Pancreas (tissue), 10 donors: ENCODE measurements around the gene MSI1. TPM values are rescaled to one million over a fixed set of nuclear protein-coding genes. Genes with fewer than 3 reads are reported as not detected.

Experiments used
- ATAC-seq, 4 donors: fragments of 200-7000 bp; cut with Tn5 transposase; one replicate each; pipeline versions ENCODE4 v1.8.0 to v1.9.1; 2020; ENCODE audit warnings: mild to moderate bottlenecking in 4 of 4, moderate library complexity in 4 of 4
- DNase-seq, 6 donors: peaks; one replicate each; pipeline ENCODE4 v3.0.0-alpha.2; 2020
- FAIRE-seq: peaks from 2 replicates; lab custom pipeline; 2012; peaks lifted over from hg19 to GRCh38; lab: Jason Lieb, UNC
- H3K27ac ChIP-seq, 4 donors: fragments of 200-600 bp; sonication (generic); 1 replicate in 3 of 4; 2 replicates in 1 of 4; pipeline versions ENCODE4 v1.5.0 to v1.8.0; 2020
- H3K27me3 ChIP-seq, 4 donors: fragments of 200-600 bp; one replicate each; pipeline ENCODE4 v1.8.0; 2021
- H3K36me3 ChIP-seq, 3 donors: fragments of 200-600 bp; sonication (generic) in 1 of 3; one replicate each; pipeline versions ENCODE4 v1.5.0 to v1.8.0; 2020 to 2021
- H3K4me1 ChIP-seq, 3 donors: fragments of 200-600 bp; one replicate each; pipeline ENCODE4 v1.8.0; 2021
- H3K4me3 ChIP-seq, 4 donors: fragments of 200-600 bp; sonication (generic) in 2 of 4; one replicate each; pipeline versions ENCODE4 v1.5.0 to v1.8.0; 2020 to 2021
- H3K9me3 ChIP-seq, 4 donors: fragments of 200-600 bp; one replicate each; pipeline ENCODE4 v1.8.0; 2021
- WGBS, 2 donors: extraction: QIAGEN DNeasy Blood & Tissue Kit; methylation state at CpG; one replicate each; pipeline ENCODE4 v1.1.7; 2013; 5-methylcytosine and 5-hydroxymethylcytosine counted together
- intact Hi-C, 3 donors: fragments of 100-400 bp; cut with DNase I; formaldehyde crosslinking; loops; one replicate each; pipeline versions ENCODE4 v1.11.1 to v1.14.2; 2022
- polyA plus RNA-seq, 2 donors: library from polyadenylated mRNA; stranded (reverse); fragments of 200-250 nt; gene quantifications; one replicate each; pipeline ENCODE4 v1.2.3, GENCODE V29; 2013
- total RNA-seq, 6 donors: library from RNA; stranded (reverse); fragmentation: NEBNext Ultra II Directional in 4 of 6; extraction: Animal tissue kit (Norgen Biotek cat#: 25700) in 4 of 6; gene quantifications; one replicate each; pipeline versions ENCODE4 v1.2.1 to v1.2.4, GENCODE V29; 2021 to 2023
- TF ChIP-seq, protein P1 (sequence below), 4 donors: fragments of 200-600 bp; sonication (generic) in 3 of 4; IDR thresholded peaks; one replicate each; pipeline versions ENCODE4 v1.5.0 to v1.8.0; 2021; ENCODE audit warnings: antibody characterized with exemption in 4 of 4
- donor health status: healthy with polysubstance abuse.
- donor health status: DM: no; HTN: no; CAD: no; lungs with moderate emphysema.
- donor health status: DM: no; HTN: no; CAD: no.
- donor health status: control.
- donor health status: control.
- donor health status: Bipolar disorder and iron deficiency.
- donor health status: DM: yes; HTN: yes; CAD: no.
- donor health status: DM: no; HTN: no; CAD: no.
- donor health status: DM: no; HTN: no; CAD: no.
- donor health status: DM: yes; HTN: yes; CAD: no.

The MSI1 gene
- total and polyA plus RNA-seq, 8 donors: 3.0 to 6.0 (median 4.4) TPM

- 89 to 100% methylated on average over 1 of the region's 1 CpG for WGBS, 2 donors
- no peaks in the 10 kb centered on the region for H3K27me3 ChIP-seq
- H3K27ac ChIP-seq: no peak overlapping the region
- no peaks in the 10 kb centered on the region for H3K36me3 ChIP-seq
- H3K4me1 ChIP-seq: peaks cover 0 to 6% (median 0%) of the 10 kb centered on the region in 3 donors
- no peaks in the 10 kb centered on the region for H3K9me3 ChIP-seq
- TF ChIP-seq, protein P1, sequence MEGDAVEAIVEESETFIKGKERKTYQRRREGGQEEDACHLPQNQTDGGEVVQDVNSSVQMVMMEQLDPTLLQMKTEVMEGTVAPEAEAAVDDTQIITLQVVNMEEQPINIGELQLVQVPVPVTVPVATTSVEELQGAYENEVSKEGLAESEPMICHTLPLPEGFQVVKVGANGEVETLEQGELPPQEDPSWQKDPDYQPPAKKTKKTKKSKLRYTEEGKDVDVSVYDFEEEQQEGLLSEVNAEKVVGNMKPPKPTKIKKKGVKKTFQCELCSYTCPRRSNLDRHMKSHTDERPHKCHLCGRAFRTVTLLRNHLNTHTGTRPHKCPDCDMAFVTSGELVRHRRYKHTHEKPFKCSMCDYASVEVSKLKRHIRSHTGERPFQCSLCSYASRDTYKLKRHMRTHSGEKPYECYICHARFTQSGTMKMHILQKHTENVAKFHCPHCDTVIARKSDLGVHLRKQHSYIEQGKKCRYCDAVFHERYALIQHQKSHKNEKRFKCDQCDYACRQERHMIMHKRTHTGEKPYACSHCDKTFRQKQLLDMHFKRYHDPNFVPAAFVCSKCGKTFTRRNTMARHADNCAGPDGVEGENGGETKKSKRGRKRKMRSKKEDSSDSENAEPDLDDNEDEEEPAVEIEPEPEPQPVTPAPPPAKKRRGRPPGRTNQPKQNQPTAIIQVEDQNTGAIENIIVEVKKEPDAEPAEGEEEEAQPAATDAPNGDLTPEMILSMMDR (IDR thresholded peaks at IDR 0.05): no peak
- H3K4me3 ChIP-seq: no peak overlapping the region
- no peak for FAIRE-seq
- ATAC-seq: no peak
- intact Hi-C loops: loop anchor here in 2 of 3 donors (5.0 kb wide), 1 partner anchor 73 kb away; no protein-coding TSS in a partner anchor
- DNase-seq: no peak
Measured at GRCh38 chr12:120359128-120359527, 9.8 kb downstream of the MSI1 start.

DNA sequence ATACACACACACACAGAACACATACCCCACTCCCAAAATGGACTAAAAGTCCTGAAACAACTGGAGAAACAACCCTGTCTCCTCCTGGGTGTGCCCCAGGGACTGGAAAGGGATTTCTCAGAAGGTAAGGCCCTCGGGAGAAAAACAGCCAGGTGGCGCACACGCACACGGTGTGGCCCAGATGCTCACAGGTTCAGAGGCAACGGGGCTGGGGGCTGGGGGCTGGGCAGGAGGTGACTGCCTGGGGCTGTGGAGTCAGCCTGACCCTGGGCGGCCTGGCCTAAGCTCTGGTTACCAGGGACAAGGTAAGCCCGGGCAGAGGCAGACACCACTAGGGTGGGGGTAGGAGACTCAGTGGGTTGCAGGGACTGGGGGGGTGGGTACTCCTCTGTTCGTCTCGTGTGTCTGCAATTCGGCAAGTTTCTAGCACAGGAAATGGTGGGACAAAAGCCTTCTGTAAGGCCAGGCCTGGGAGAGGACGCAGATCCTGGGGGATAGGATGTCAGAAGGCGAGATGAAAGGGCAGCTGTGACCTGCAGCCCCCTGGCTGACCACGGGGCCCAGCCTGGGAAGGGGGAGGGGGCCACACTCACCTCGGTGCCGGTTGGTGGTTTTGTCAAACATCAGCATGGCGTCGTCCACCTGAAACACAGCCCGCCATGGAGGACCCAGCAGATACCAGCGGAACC, 10.4 kb downstream of the MSI1 start:
- Histone ChIP-seq H3K4me3 (no peak overlapping the region), H3K4me1 (peaks cover 0 to 6% (median 0%) of the 10 kb centered on the region in 3 donors), H3K27me3 (no peaks in the 10 kb centered on the region), H3K36me3 (no peaks in the 10 kb centered on the region), H3K9me3 (no peaks in the 10 kb centered on the region), H3K27ac (no peak overlapping the region)
- FAIRE-seq: no peak
- no peak for DNase-seq
- TF ChIP-seq, protein P1 (IDR thresholded peaks at IDR 0.05): no peak
- 72 to 77% methylated on average over 15 to 19 of the region's 19 CpGs for WGBS, 2 donors
- no peak for ATAC-seq
- intact Hi-C loops: loop anchor here in 2 of 3 donors (5.0 kb wide), 1 partner anchor 74 kb away; no protein-coding TSS in a partner anchor

DNA sequence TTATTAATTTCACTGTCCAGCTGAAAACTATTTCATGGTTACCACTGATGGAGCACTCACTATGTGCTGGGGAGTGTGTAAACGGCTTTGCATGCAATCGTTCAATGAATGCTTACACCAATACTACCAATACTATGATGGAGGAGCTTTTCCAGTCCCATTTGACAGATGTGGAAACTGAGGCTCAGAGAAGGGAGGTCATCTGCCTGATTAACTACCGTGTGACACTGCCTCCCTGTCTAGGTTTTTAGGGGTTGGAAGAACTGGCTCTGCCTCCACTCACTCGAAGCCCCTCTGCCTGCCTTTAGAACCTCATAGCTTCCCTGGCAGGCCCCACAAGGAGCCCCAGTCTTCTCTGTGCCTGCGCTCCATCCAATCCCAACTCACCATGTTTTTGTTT, 11.9 kb downstream of the MSI1 start:
- Histone ChIP-seq H3K4me3 (no peak overlapping the region), H3K9me3 (no peaks in the 10 kb centered on the region), H3K36me3 (no peaks in the 10 kb centered on the region), H3K27me3 (no peaks in the 10 kb centered on the region), H3K27ac (no peak overlapping the region), H3K4me1 (no peaks in the 10 kb centered on the region)
- no peak for FAIRE-seq
- WGBS, 2 donors: 69 to 75% methylated on average over 5 of the region's 5 CpGs
- TF ChIP-seq, protein P1 (IDR thresholded peaks at IDR 0.05): no peak
- ATAC-seq: no peak
- intact Hi-C loops: loop anchor here in 2 of 3 donors (5.0 kb wide), 1 partner anchor 75 kb away; no protein-coding TSS in a partner anchor
- DNase-seq: no peak

- ATAC-seq (peak; percentile 84 to 97 (median 92)), DNase-seq (peak; percentile 64 to 88 (median 80)), FAIRE-seq (no peak)
- H3K27ac ChIP-seq: no peak overlapping the region
- no peaks in the 10 kb centered on the region for H3K36me3 ChIP-seq
- H3K4me1 ChIP-seq: peaks cover 0 to under 1% (median 0%) of the 10 kb centered on the region in 3 donors
- TF ChIP-seq, protein P1 (IDR thresholded peaks at IDR 0.05): peak; percentile 66 to 76 (median 69)
- no peak overlapping the region for H3K4me3 ChIP-seq
- intact Hi-C loops: loop anchor here in 2 of 3 donors (5.0 kb wide), 1 partner anchor 76 kb away; no protein-coding TSS in a partner anchor
- no peaks in the 10 kb centered on the region for H3K9me3 ChIP-seq
- 63 to 80% methylated on average over 12 to 13 of the region's 13 CpGs for WGBS, 2 donors
- H3K27me3 ChIP-seq: no peaks in the 10 kb centered on the region
Measured at GRCh38 chr12:120356567-120357030, 12.4 kb downstream of the MSI1 start.
